NCI-H748 (cell line): ENCODE measurements around the gene KCTD10.
"Not testable (repeated sequence)": the region's sequence is repeated elsewhere in the genome, so short reads cannot be mapped to it uniquely, and the experiment has no call there.

ENCODE experiments used
- DNase-seq: peaks from one replicate; lab custom pipeline; 2025; ENCODE audit not compliant: unreplicated experiment; lab: John Stamatoyannopoulos, UW

Gene KCTD10

DNA sequence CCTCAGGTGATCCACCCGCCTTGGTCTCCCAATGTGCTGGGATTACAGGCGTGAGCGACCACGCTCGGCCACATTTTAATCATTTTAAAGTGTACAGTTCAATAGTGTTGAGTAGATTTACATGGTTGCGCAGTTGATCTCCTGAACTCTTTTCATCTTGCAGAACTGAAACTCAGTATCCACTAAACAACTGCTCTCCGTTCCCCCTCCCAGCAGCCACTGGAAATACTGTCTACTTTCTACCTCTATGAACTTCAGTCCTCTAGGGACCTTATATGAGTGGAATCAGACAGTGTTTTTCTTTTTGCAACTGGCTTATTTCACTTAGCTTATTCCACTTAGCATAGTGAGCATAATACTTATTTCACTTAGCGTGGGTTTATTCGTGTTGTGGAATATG is 53.7 kb downstream of the KCTD10 start:
- no peak for DNase-seq

DNA sequence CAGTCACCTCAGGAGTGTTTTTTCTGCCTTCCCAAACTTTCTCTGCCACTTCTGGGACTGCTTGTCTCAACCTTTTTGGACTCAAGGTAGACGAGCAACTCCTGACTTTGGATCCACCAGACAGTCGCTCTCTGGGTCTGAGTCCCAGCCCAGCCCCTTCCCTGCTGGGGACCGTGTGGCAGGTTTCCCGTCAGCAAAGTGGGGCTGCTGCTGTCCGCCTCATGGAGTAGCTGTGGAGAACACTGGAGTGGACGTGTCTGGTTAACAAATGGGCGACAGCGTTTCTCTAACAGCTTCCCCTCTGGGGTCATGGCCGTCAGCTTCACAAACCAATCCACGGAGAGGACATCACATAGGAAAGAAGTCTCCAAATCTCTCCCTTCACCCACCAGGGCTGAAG is 54.8 kb downstream of the KCTD10 start:
- DNase-seq = no peak

GRCh38 chr12:109421355-109422087 is 55.6 kb downstream of the KCTD10 start:
- no peak for DNase-seq

DNA sequence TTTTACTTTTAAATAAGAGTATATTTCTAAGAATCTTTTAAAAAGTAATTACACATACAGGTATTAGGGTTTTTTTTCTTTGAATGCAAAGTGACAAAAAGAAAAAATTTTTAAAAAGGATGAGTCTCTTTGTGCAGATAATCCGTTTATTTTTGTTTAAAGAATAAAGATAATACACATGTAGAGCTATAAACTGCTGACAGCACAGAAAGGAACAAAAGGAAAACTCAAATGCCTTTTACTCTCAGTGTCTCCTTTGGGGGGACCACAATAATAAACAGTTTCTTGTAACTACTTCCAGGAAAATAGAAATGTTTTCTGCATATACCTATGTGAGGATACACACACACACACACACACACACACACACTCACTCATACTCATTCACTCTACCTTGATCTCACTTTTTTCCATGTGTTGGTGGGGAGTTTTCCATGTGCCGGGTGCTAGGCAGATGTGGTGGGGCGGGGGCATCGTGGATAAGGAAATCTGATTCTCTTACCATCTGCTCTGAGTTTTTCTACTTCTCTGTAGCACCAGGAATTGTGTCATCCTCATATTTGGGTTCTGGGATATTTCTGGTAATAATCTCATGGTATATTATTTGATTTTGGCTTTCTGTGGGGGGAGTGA is 58.1 kb downstream of the KCTD10 start:
- no peak for DNase-seq

DNA sequence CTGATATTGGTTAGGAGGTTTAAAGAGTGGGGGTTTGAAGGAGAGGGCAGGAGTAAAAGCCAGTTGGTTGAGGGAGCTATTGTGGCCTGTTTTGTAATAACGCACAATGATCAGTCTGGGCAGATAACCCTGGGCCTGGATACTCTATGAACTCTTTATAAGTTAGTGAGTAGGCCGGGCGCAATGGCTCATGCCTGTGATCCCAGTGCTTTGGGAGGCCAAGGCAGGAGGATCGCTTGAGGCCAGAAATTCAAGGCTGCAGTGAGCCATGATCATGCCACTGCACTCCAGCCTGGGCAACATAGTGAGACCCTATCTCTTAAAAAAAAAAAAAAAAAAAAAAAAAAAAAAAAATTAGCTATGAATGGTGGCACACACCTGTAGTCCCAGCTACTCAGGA is 71.0 kb downstream of the KCTD10 start:
- DNase-seq = not testable (repeated sequence)

DNA sequence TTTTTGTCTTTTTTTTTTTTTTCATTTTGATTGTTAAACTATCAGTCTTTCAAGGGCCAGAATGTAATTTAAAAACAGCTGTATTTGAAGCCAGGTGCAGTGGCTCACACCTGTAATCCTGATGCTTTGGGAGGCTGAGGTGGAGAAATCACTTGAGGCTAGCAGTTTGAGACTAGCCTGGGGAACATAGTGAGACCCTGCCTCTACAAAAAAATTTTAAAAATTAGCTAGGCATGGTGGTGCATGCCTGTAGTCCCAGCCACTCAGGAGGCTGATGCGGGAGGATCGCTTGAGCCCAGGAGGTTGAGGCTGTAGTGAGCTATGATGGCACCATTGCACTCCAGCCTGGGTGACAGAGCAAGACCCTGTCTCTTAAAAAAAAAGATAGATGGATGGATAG is 72.3 kb downstream of the KCTD10 start:
- not testable (repeated sequence) for DNase-seq
